ENCODE data around the gene TCP1. TPM values are rescaled to one million over a fixed set of nuclear protein-coding genes. Genes with fewer than 3 reads are reported as not detected.
"Not testable (repeated sequence)": the region's sequence is repeated elsewhere in the genome, so short reads cannot be mapped to it uniquely, and the experiment has no call there.

TCP1 gene
- total and polyA plus RNA-seq, 4 donors, result 80.0 to 206 (median 119) TPM

DNA sequence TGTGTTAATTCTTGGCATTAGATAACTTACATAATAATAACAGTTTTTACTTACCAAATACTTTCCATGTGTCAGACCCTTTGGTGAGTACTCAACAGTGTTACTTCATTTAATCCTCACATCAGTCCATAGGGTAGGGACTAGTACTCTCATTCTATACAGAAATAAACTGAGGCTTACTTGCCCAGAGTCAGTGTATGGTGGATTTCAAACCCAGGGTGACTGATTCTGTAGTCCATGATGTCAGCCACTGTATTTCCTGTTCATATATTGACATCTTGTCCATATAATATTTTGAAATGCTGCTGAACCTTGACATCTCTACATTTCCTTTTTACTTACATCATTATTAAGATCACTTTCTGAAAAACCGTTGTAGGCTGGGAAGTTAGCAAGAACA, 8.2 kb upstream of the TCP1 start:
- H3K4me1 ChIP-seq (ENCODE audit: control insufficient read depth in 5 of 5, insufficient read depth in 5 of 5, low read length in 5 of 5), result peaks cover 0 to 7% (median under 1%) of the 10 kb centered on the region in 5 donors
- no peak for TF ChIP-seq CTCF (IDR thresholded peaks at IDR 0.05; ENCODE audit: control extremely low read depth, extremely low read depth)
- H3K27ac ChIP-seq (ENCODE audit: low read depth in 1 of 2, low read length in 1 of 2), result no peak overlapping the region
- no peak overlapping the region for H3K9ac ChIP-seq (ENCODE audit: insufficient read depth in 1 of 2, low read length in 2 of 2)
- DNase-seq (no peak), ATAC-seq (ENCODE audit: insufficient read depth, low FRiP score) (no peak)
- H3K9me3 ChIP-seq (ENCODE audit: control insufficient read depth in 4 of 4, insufficient read depth in 3 of 4, low read length in 3 of 4), result no peaks in the 10 kb centered on the region
- no peaks in the 10 kb centered on the region for H3K27me3 ChIP-seq (ENCODE audit: control insufficient read depth in 3 of 3, insufficient read depth in 3 of 3, low read length in 2 of 3)
- 31 to 43% methylated on average over 1 of the region's 1 CpG for WGBS, 2 donors
- H3K36me3 ChIP-seq (ENCODE audit: control insufficient read depth in 4 of 4, insufficient read depth in 4 of 4, low read length in 4 of 4), result peaks cover 13 to 22% (median 16%) of the 10 kb centered on the region in 4 donors
- no peak overlapping the region for H3K4me3 ChIP-seq

- Histone ChIP-seq H3K36me3 (ENCODE audit: control insufficient read depth in 4 of 4, insufficient read depth in 4 of 4, low read length in 4 of 4) (peaks cover 13 to 30% (median 18%) of the 10 kb centered on the region in 4 donors), H3K27ac (ENCODE audit: low read depth in 1 of 2, low read length in 1 of 2) (peak overlapping the region in 1 of 2 donors; percentile 67), H3K4me1 (ENCODE audit: control insufficient read depth in 5 of 5, insufficient read depth in 5 of 5, low read length in 5 of 5) (peaks cover 4 to 17% (median 9%) of the 10 kb centered on the region in 5 donors)
- WGBS, 2 donors, result 70 to 88% methylated on average over 8 of the region's 8 CpGs
- not testable (repeated sequence) for H3K27me3 ChIP-seq (ENCODE audit: control insufficient read depth in 3 of 3, insufficient read depth in 3 of 3, low read length in 2 of 3); H3K4me3 ChIP-seq; ATAC-seq (ENCODE audit: insufficient read depth, low FRiP score); H3K9me3 ChIP-seq (ENCODE audit: control insufficient read depth in 4 of 4, insufficient read depth in 3 of 4, low read length in 3 of 4); DNase-seq; H3K9ac ChIP-seq (ENCODE audit: insufficient read depth in 1 of 2, low read length in 2 of 2)
Measured at GRCh38 chr6:159794976-159795375, 5.6 kb upstream of the TCP1 start.

GRCh38 chr6:159790956-159791598, 1.7 kb upstream of the TCP1 start:
- Histone ChIP-seq H3K4me1 (ENCODE audit: control insufficient read depth in 5 of 5, insufficient read depth in 5 of 5, low read length in 5 of 5) (peaks cover 8 to 27% (median 10%) of the 10 kb centered on the region in 5 donors), H3K9ac (ENCODE audit: insufficient read depth in 1 of 2, low read length in 2 of 2) (peak overlapping the region; percentile 65 to 84), H3K4me3 (peak overlapping the region; percentile 85), H3K36me3 (ENCODE audit: control insufficient read depth in 4 of 4, insufficient read depth in 4 of 4, low read length in 4 of 4) (peaks cover 0 to 21% (median 13%) of the 10 kb centered on the region in 4 donors), H3K27me3 (ENCODE audit: control insufficient read depth in 3 of 3, insufficient read depth in 3 of 3, low read length in 2 of 3) (no peaks in the 10 kb centered on the region), H3K9me3 (ENCODE audit: control insufficient read depth in 4 of 4, insufficient read depth in 3 of 4, low read length in 3 of 4) (no peaks in the 10 kb centered on the region), H3K27ac (ENCODE audit: low read depth in 1 of 2, low read length in 1 of 2) (peak overlapping the region; percentile 80 to 89)
- 19 to 22% methylated on average over 18 of the region's 18 CpGs for WGBS, 2 donors
- ATAC-seq (ENCODE audit: insufficient read depth, low FRiP score), result no peak
- no peak for TF ChIP-seq CTCF (IDR thresholded peaks at IDR 0.05; ENCODE audit: control extremely low read depth, extremely low read depth)
- no peak for DNase-seq

DNA sequence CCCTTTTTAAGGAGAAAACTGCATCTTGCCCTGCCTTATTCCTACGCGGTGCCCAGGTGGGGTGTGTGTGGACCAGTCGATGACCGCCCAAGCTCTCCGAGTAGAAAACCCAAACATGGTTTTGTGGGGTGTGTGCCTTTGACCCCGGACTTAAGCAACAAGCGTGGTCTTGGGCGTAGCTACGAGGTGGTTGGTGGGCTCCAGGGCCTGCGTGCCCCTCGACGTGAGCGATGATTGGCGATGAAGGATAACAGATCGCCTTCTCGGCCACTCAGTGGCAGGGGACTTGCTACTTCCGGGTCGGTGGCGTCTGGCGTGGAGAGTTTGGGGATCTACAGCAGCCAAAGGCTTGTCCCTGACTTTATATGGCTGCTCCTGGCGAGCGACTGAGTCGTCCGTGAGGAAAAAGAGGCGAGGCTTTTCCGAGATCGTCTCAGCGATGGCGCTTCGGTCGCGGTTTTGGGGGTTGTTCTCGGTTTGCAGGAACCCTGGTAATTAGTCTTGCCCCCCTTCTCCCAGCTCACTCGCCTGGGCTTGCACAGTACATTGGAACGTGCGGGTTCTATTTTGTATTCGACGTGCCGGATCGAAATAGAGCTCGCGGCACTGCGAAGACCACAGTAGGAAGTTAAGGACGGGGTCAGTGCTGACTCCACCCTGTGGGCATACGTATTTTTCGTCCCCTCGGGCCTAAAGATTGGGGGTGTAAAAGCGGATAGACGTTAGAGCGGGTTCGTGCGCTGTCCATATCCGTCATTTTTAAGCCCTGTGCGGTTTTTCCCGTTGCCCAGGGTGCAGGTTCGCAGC, 950 bp upstream of the TCP1 start, which contains the start of gene MRPL18:
Gene MRPL18, plus strand, starts transcription at position 319 of the 807 bp plus-strand sequence. Its CDS starts 121 bp downstream, at position 440.
- H3K36me3 ChIP-seq (ENCODE audit: control insufficient read depth in 4 of 4, insufficient read depth in 4 of 4, low read length in 4 of 4), result peaks cover 2 to 27% (median 14%) of the 10 kb centered on the region in 4 donors

More for the DNA sequence above, 950 bp upstream of the TCP1 start, which contains the start of gene MRPL18:
- Histone ChIP-seq H3K9me3 (ENCODE audit: control insufficient read depth in 4 of 4, insufficient read depth in 3 of 4, low read length in 3 of 4) (no peaks in the 10 kb centered on the region), H3K27ac (ENCODE audit: low read depth in 1 of 2, low read length in 1 of 2) (peak within 1 kb of the TSS; percentile 92 to 93), H3K4me1 (ENCODE audit: control insufficient read depth in 5 of 5, insufficient read depth in 5 of 5, low read length in 5 of 5) (peaks cover 8 to 27% (median 9%) of the 10 kb centered on the region in 5 donors), H3K4me3 (peak within 1 kb of the TSS; percentile 90), H3K27me3 (ENCODE audit: control insufficient read depth in 3 of 3, insufficient read depth in 3 of 3, low read length in 2 of 3) (no peaks in the 10 kb centered on the region), H3K9ac (ENCODE audit: insufficient read depth in 1 of 2, low read length in 2 of 2) (peak within 1 kb of the TSS; percentile 65 to 95)
- DNase-seq (peak; percentile 97 to 99 (median 99)), ATAC-seq (ENCODE audit: insufficient read depth, low FRiP score) (peak; percentile 84)
- no peak for TF ChIP-seq CTCF (IDR thresholded peaks at IDR 0.05; ENCODE audit: control extremely low read depth, extremely low read depth)
- WGBS, 2 donors, result 0% methylated on average over 56 of the region's 56 CpGs
